K562 (cell line): ENCODE results near the gene LCA5L. TPM values are rescaled to one million over a fixed set of nuclear protein-coding genes. Genes with fewer than 3 reads are reported as not detected.
A peak's percentile ranks its signal among the peaks of the same experiment; 100 is the strongest.

ENCODE experiments used
- ARHGAP35 ChIP-seq: fragments of 450-650 bp; IDR thresholded peaks from 2 replicates; pipeline ENCODE4 v1.6.1; 2018; ENCODE audit not compliant: partially characterized antibody
- CHCHD3 ChIP-seq: fragments of 250-450 bp; sonication (Bioruptor Pico); IDR thresholded peaks from 2 replicates; pipeline ENCODE4 v2.1.2; 2022; ENCODE audit warnings: mild to moderate bottlenecking
- CREB1 ChIP-seq, 2 experiments: sonication (generic) in 1 of 2; formaldehyde crosslinking in 1 of 2; IDR thresholded peaks; 2 replicates each; pipeline versions ENCODE4 v1.6.1 to v1.8.0; 2012 to 2022; ENCODE audit warnings: inconsistent platforms in 1 of 2, mild to moderate bottlenecking in 1 of 2, missing genetic modification reagents in 1 of 2, moderate library complexity in 1 of 2
- FOXJ2 ChIP-seq: fragments of 200-800 bp; sonication (Bioruptor generic); IDR thresholded peaks from 2 replicates; pipeline ENCODE4 v1.6.1; 2016; ENCODE audit warnings: missing genetic modification characterization, missing compliant biosample characterization
- JUND ChIP-seq, 2 experiments: IDR thresholded peaks; 2 replicates in 1 of 2; 3 replicates in 1 of 2; pipeline ENCODE4 v1.6.1; 2011; ENCODE audit warnings: borderline replicate concordance in 2 of 2, low read depth in 2 of 2, low read length in 2 of 2, improper control_type of control experiment in 1 of 2, missing biosample characterization in 1 of 2, missing genetic modification characterization in 1 of 2, missing genetic modification reagents in 1 of 2
- KDM2B ChIP-seq: fragments of 250-450 bp; sonication (Bioruptor Pico); IDR thresholded peaks from 2 replicates; pipeline ENCODE4 v1.8.0; 2021; ENCODE audit warnings: mild to moderate bottlenecking, moderate library complexity
- LCOR ChIP-seq: sonication (generic); formaldehyde crosslinking; IDR thresholded peaks from 2 replicates; pipeline ENCODE4 v1.8.0; 2022; ENCODE audit warnings: mild to moderate bottlenecking, missing genetic modification reagents
- MCM3 ChIP-seq: fragments of 450-650 bp; IDR thresholded peaks from 2 replicates; pipeline ENCODE4 v1.6.1; 2016
- MED1 ChIP-seq: sonication (generic); formaldehyde crosslinking; IDR thresholded peaks from 2 replicates; pipeline ENCODE4 v1.8.1; 2023; ENCODE audit warnings: missing genetic modification reagents, borderline replicate concordance
- NELFE ChIP-seq: IDR thresholded peaks from 2 replicates; pipeline ENCODE4 v1.6.1; 2011; ENCODE audit warnings: mild to moderate bottlenecking; ENCODE audit not compliant: insufficient read depth, insufficient read length
- RBM39 ChIP-seq: fragments of 200-400 bp; formaldehyde crosslinking; optimal IDR thresholded peaks from 2 replicates; pipeline ENCODE3; 2018; ENCODE audit warnings: low read depth, low read length
- RFX5 ChIP-seq: IDR thresholded peaks from 2 replicates; pipeline ENCODE4 v1.6.1; 2011; ENCODE audit warnings: low read depth, mild to moderate bottlenecking, improper control_type of control experiment, low read length
- SAFB2 ChIP-seq: fragments of 200-400 bp; formaldehyde crosslinking; IDR thresholded peaks from 2 replicates; pipeline ENCODE4 v1.6.1; 2018; ENCODE audit warnings: borderline replicate concordance, low read length, low read depth, moderate library complexity; ENCODE audit not compliant: severe bottlenecking
- TGIF2 ChIP-seq: sonication (generic); formaldehyde crosslinking; IDR thresholded peaks from 2 replicates; pipeline ENCODE4 v1.8.1; 2022; ENCODE audit warnings: mild to moderate bottlenecking, missing genetic modification reagents, moderate library complexity
- THRAP3 ChIP-seq: fragments of 450-650 bp; IDR thresholded peaks from 2 replicates; pipeline ENCODE4 v1.6.1; 2016; ENCODE audit warnings: mild to moderate bottlenecking, inconsistent platforms, borderline replicate concordance
- ZC3H8 ChIP-seq: fragments of 450-650 bp; IDR thresholded peaks from 2 replicates; pipeline ENCODE4 v1.6.1; 2017
- ZNF140 ChIP-seq: fragments of 250-450 bp; sonication (Bioruptor Pico); IDR thresholded peaks from 2 replicates; pipeline ENCODE4 v1.8.0; 2021; ENCODE audit warnings: moderate library complexity, mild to moderate bottlenecking, inconsistent platforms
- ZNF146 ChIP-seq: IDR thresholded peaks from one replicate; pipeline ENCODE4 v1.6.1; 2018; ENCODE audit warnings: missing compliant biosample characterization; ENCODE audit not compliant: unreplicated experiment
- ZNF445 ChIP-seq: fragments of 250-450 bp; sonication (Bioruptor Pico); IDR thresholded peaks from 2 replicates; pipeline ENCODE4 v1.4.0; 2020; ENCODE audit warnings: low read depth, mild to moderate bottlenecking, moderate library complexity
- polyA plus RNA-seq, 8 experiments: library from polyadenylated mRNA; depleted of rRNA in 4 of 8; stranded (reverse) in 5 of 8; unstranded in 3 of 8; fragments of >200 nt; fragmentation: Nextera tagmentation in 2 of 8; fragmentation: Illumina TruSeq in 1 of 8; extraction: Ambion mirVana in 2 of 8; extraction: Trizol in 1 of 8; gene quantifications; 2 replicates each; pipeline versions ENCODE4 v1.2.1 to v1.2.3, GENCODE V29; 2011 to 2014; ENCODE audit warnings: inconsistent platforms in 1 of 8, missing spikeins in 1 of 8
- total RNA-seq, 7 experiments: library from RNA; depleted of rRNA in 6 of 7; stranded (reverse); fragments of >200 nt in 6 of 7; fragmentation: Illumina TruSeq in 2 of 7; extraction: Trizol in 2 of 7; gene quantifications; 2 replicates each; pipeline versions ENCODE4 v1.2.1 to v1.2.3, GENCODE V29; 2011 to 2021; ENCODE audit warnings: low replicate concordance in 1 of 7
- TF ChIP-seq, protein P1 (sequence below): fragments of 450-650 bp; IDR thresholded peaks from 2 replicates; pipeline ENCODE4 v1.7.1; 2018; ENCODE audit warnings: mild to moderate bottlenecking, low read depth; ENCODE audit not compliant: partially characterized antibody
- TF ChIP-seq, protein P2 (sequence below), 2 experiments: IDR thresholded peaks; 2 replicates each; pipeline ENCODE4 v1.6.1; 2011; ENCODE audit warnings: borderline replicate concordance in 1 of 2, control low read depth in 1 of 2, low read depth in 1 of 2, low read length in 1 of 2, mild to moderate bottlenecking in 1 of 2, mixed read lengths in 1 of 2, moderate library complexity in 1 of 2; ENCODE audit not compliant: insufficient read depth in 1 of 2, insufficient read length in 1 of 2, poor library complexity in 1 of 2, severe bottlenecking in 1 of 2; ENCODE audit errors: extremely low read depth in 1 of 2
- TF ChIP-seq, protein P3 (sequence below): fragments of 250-450 bp; sonication (Bioruptor Pico); IDR thresholded peaks from 2 replicates; pipeline ENCODE4 v1.8.0; 2021; ENCODE audit warnings: mild to moderate bottlenecking, moderate library complexity

Gene LCA5L
- total and polyA plus RNA-seq, 9 of the 15 experiments (the other 6 are each of a cell fraction or from before 2014, with no cell fraction given): 1.8 to 4.9 (median 3.8) TPM

DNA sequence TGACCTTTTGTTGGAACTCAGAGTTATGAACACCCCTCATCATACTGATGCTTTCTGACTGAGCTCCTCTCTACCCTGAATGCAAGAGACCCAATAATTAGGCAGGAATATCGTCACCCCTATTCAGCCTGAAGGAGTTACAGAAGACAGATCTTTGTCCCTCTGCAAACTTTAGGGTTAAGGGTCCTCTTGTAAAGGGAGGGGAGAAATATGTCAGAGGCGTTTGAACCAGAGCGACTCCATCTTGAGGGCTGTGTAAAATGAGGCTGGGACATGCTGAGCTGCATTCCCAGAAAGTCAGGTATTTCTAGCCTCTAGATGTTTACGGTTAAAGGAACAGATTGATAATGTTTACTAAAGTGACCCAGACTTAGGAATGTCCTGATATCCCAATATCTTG is 86.2 kb downstream of the LCA5L start (continued):
- TF ChIP-seq, protein P1, sequence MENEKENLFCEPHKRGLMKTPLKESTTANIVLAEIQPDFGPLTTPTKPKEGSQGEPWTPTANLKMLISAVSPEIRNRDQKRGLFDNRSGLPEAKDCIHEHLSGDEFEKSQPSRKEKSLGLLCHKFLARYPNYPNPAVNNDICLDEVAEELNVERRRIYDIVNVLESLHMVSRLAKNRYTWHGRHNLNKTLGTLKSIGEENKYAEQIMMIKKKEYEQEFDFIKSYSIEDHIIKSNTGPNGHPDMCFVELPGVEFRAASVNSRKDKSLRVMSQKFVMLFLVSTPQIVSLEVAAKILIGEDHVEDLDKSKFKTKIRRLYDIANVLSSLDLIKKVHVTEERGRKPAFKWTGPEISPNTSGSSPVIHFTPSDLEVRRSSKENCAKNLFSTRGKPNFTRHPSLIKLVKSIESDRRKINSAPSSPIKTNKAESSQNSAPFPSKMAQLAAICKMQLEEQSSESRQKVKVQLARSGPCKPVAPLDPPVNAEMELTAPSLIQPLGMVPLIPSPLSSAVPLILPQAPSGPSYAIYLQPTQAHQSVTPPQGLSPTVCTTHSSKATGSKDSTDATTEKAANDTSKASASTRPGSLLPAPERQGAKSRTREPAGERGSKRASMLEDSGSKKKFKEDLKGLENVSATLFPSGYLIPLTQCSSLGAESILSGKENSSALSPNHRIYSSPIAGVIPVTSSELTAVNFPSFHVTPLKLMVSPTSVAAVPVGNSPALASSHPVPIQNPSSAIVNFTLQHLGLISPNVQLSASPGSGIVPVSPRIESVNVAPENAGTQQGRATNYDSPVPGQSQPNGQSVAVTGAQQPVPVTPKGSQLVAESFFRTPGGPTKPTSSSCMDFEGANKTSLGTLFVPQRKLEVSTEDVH: no peak
- TF ChIP-seq ARHGAP35 (no peak), ZC3H8 (no peak), ZNF146 (CRISPR knock-in tag) (no peak), FOXJ2 (tag) (no peak), NELFE (no peak), MCM3 (no peak), SAFB2 (no peak), CHCHD3 (CRISPR knock-in tag) (no peak), ZNF445 (CRISPR knock-in tag) (peak; percentile 86; the same call in 1 of the 2 replicates), TGIF2 (CRISPR knock-in tag) (no peak), RFX5 (no peak), THRAP3 (no peak), KDM2B (CRISPR knock-in tag) (no peak), ZNF140 (CRISPR knock-in tag) (no peak), RBM39 (no peak), JUND (IDR thresholded peaks at IDR 0.05; ENCODE audit: borderline replicate concordance, low read depth, low read length) (no peak), JUND (tag; IDR thresholded peaks at IDR 0.05; ENCODE audit: borderline replicate concordance, low read depth, low read length) (peak; percentile 56; the same call in 2 of the 3 replicates), MED1 (CRISPR knock-in tag) (no peak), CREB1 (IDR thresholded peaks at IDR 0.05) (no peak), CREB1 (CRISPR knock-in tag; IDR thresholded peaks at IDR 0.05) (no peak), LCOR (CRISPR knock-in tag) (no peak)
- TF ChIP-seq, protein P2, sequence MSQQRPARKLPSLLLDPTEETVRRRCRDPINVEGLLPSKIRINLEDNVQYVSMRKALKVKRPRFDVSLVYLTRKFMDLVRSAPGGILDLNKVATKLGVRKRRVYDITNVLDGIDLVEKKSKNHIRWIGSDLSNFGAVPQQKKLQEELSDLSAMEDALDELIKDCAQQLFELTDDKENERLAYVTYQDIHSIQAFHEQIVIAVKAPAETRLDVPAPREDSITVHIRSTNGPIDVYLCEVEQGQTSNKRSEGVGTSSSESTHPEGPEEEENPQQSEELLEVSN (IDR thresholded peaks at IDR 0.05; ENCODE audit: borderline replicate concordance in 1 of 2, extremely low read depth in 1 of 2, insufficient read depth in 1 of 2, insufficient read length in 1 of 2, low read depth in 1 of 2, low read length in 1 of 2, poor library complexity in 1 of 2, severe bottlenecking in 1 of 2): no peak
- TF ChIP-seq, protein P3, sequence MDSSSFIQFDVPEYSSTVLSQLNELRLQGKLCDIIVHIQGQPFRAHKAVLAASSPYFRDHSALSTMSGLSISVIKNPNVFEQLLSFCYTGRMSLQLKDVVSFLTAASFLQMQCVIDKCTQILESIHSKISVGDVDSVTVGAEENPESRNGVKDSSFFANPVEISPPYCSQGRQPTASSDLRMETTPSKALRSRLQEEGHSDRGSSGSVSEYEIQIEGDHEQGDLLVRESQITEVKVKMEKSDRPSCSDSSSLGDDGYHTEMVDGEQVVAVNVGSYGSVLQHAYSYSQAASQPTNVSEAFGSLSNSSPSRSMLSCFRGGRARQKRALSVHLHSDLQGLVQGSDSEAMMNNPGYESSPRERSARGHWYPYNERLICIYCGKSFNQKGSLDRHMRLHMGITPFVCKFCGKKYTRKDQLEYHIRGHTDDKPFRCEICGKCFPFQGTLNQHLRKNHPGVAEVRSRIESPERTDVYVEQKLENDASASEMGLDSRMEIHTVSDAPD: no peak
